A549 (cell line): ENCODE data around the gene RAP2B. TPM values are rescaled to one million over a fixed set of nuclear protein-coding genes. Genes with fewer than 3 reads are reported as not detected.

Source experiments
- ATAC-seq, 2 experiments: fragments of 200-7000 bp in 1 of 2; fragments of >200 bp in 1 of 2; cut with Nextera tagmentation in 1 of 2; cut with Tn5 transposase in 1 of 2; 3 replicates each; pipeline versions ENCODE4 v1.8.0 to v1.9.1; 2018 to 2020; ENCODE audit warnings: mild to moderate bottlenecking in 1 of 2, moderate library complexity in 1 of 2
- CTCF ChIA-PET: fragments of 300-600 bp; sonication (Branson Sonifier 250); formaldehyde crosslinking; extraction: SDS; loops from one replicate; lab custom pipeline; 2021; ENCODE audit warnings: antibody characterized with exemption, inconsistent platforms; lab: Yijun Ruan, JAX
- POLR2A ChIA-PET: fragments of 350-600 bp; formaldehyde crosslinking; extraction: SDS; loops from one replicate; lab custom pipeline; 2021; ENCODE audit warnings: antibody characterized with exemption, inconsistent platforms; lab: Yijun Ruan, JAX
- DNase-seq, 2 experiments: peaks; one replicate each; pipeline versions ENCODE4 v3.0.0 to v3.0.0-alpha.2; 2011 to 2016; ENCODE audit warnings: low read depth in 1 of 2, low spot score in 1 of 2
- FAIRE-seq: peaks from 2 replicates; lab custom pipeline; 2011; peaks lifted over from hg19 to GRCh38; lab: Jason Lieb, UNC
- H3K27ac ChIP-seq, 2 experiments: fragments of >200 bp; sonication (Bioruptor Twin); formaldehyde crosslinking; 3 replicates each; pipeline ENCODE4 v1.5.1; 2016 to 2017
- H3K4me1 ChIP-seq: fragments of >200 bp; sonication (Bioruptor Twin); formaldehyde crosslinking; 3 replicates; pipeline ENCODE4 v1.6.1; 2016
- H3K4me2 ChIP-seq: fragments of >200 bp; sonication (Bioruptor Twin); formaldehyde crosslinking; 3 replicates; pipeline ENCODE4 v1.6.1; 2016
- H3K4me3 ChIP-seq: fragments of >200 bp; sonication (Bioruptor Twin); formaldehyde crosslinking; 3 replicates; pipeline ENCODE4 v1.5.1; 2016
- H3K9me3 ChIP-seq: fragments of >200 bp; sonication (Bioruptor Twin); formaldehyde crosslinking; 3 replicates; pipeline ENCODE4 v1.6.1; 2016
- BHLHE40 ChIP-seq: IDR thresholded peaks from 2 replicates; pipeline ENCODE4 v1.6.1; 2012; ENCODE audit warnings: low read depth, low read length, inconsistent platforms
- CEBPB ChIP-seq, 2 experiments: fragments of >200 bp in 1 of 2; sonication (Bioruptor Twin) in 1 of 2; formaldehyde crosslinking in 1 of 2; IDR thresholded peaks; 2 replicates each; pipeline ENCODE4 v1.6.1; 2012 to 2016
- CHD4 ChIP-seq: fragments of 200-600 bp; sonication (generic); IDR thresholded peaks from 2 replicates; pipeline ENCODE4 v1.6.1; 2016; ENCODE audit warnings: antibody characterized with exemption, mild to moderate bottlenecking, borderline replicate concordance
- EP300 ChIP-seq, 2 experiments: fragments of >200 bp; sonication (Bioruptor Twin); formaldehyde crosslinking; IDR thresholded peaks; 2 replicates in 1 of 2; 3 replicates in 1 of 2; pipeline ENCODE4 v1.6.1; 2016 to 2017
- FOSL2 ChIP-seq, 2 experiments: fragments of 450-650 bp in 1 of 2; fragments of >200 bp in 1 of 2; sonication (Bioruptor Twin) in 1 of 2; formaldehyde crosslinking; IDR thresholded peaks; 2 replicates each; pipeline versions ENCODE4 v1.5.0 to v1.6.1; 2016 to 2020; ENCODE audit warnings: mild to moderate bottlenecking in 1 of 2, moderate library complexity in 1 of 2
- FOXS1 ChIP-seq: fragments of 250-450 bp; sonication (Bioruptor Pico); IDR thresholded peaks from 2 replicates; pipeline ENCODE4 v1.5.0; 2020; ENCODE audit warnings: mild to moderate bottlenecking, moderate library complexity
- HDAC2 ChIP-seq: fragments of 200-600 bp; sonication (generic); IDR thresholded peaks from 2 replicates; pipeline ENCODE4 v1.6.1; 2016
- JUNB ChIP-seq: fragments of >200 bp; sonication (Bioruptor Twin); formaldehyde crosslinking; IDR thresholded peaks from 2 replicates; pipeline ENCODE4 v1.6.1; 2016
- KDM5A ChIP-seq: fragments of 200-600 bp; sonication (generic); IDR thresholded peaks from 2 replicates; pipeline ENCODE4 v1.6.1; 2016; ENCODE audit warnings: antibody characterized with exemption, mild to moderate bottlenecking
- MAFK ChIP-seq: fragments of 450-650 bp; IDR thresholded peaks from 2 replicates; pipeline ENCODE4 v1.6.1; 2014; ENCODE audit not compliant: partially characterized antibody
- NPAS2 ChIP-seq: fragments of 250-450 bp; sonication (Bioruptor Pico); IDR thresholded peaks from 2 replicates; pipeline ENCODE4 v1.8.0; 2022; ENCODE audit warnings: mild to moderate bottlenecking, moderate library complexity, borderline replicate concordance
- PHF8 ChIP-seq: fragments of 200-600 bp; sonication (generic); IDR thresholded peaks from 2 replicates; pipeline ENCODE4 v1.6.1; 2016; ENCODE audit warnings: low read depth, mild to moderate bottlenecking, antibody characterized with exemption, moderate library complexity, borderline replicate concordance
- POLR2AphosphoS2 ChIP-seq: conservative IDR thresholded peaks from 2 replicates; pipeline ENCODE4 v1.6.1; 2012; ENCODE audit warnings: low read length, improper control_type of control experiment, inconsistent platforms
- RCOR1 ChIP-seq: fragments of 150-350 bp; IDR thresholded peaks from 2 replicates; pipeline ENCODE4 v1.6.1; 2014; ENCODE audit warnings: antibody characterized with exemption, low read length, low read depth
- RNF2 ChIP-seq: fragments of 200-600 bp; sonication (generic); IDR thresholded peaks from 2 replicates; pipeline ENCODE4 v1.6.1; 2016; ENCODE audit warnings: low read depth, mild to moderate bottlenecking, antibody characterized with exemption, moderate library complexity, borderline replicate concordance
- WGBS: methylation state at CpG from one replicate; pipeline ENCODE4 v1.1.6; 2017; ENCODE audit errors: missing lambda C conversion rate; 5-methylcytosine and 5-hydroxymethylcytosine counted together
- polyA plus RNA-seq, 4 experiments: library from polyadenylated mRNA; depleted of rRNA in 3 of 4; stranded (reverse); fragments of >200 nt; fragmentation: RNase III in 1 of 4; extraction: RNeasy Plus Mini Kit Qiagen cat#74134 plus additional on column Dnase treatment in 1 of 4; gene quantifications; 2 replicates in 3 of 4; 3 replicates in 1 of 4; pipeline ENCODE4 v1.2.3, GENCODE V29; 2011 to 2017
- TF ChIP-seq, protein P1 (sequence below): fragments of 450-650 bp; IDR thresholded peaks from 2 replicates; pipeline ENCODE4 v1.6.1; 2014; ENCODE audit warnings: antibody characterized with exemption
- TF ChIP-seq, protein P2 (sequence below): fragments of 200-600 bp; sonication (generic); IDR thresholded peaks from 2 replicates; pipeline ENCODE4 v1.6.1; 2016; ENCODE audit warnings: antibody characterized with exemption, mild to moderate bottlenecking, moderate library complexity
- TF ChIP-seq, protein P3 (sequence below): IDR thresholded peaks from 2 replicates; pipeline ENCODE4 v1.6.1; 2012
- TF ChIP-seq, protein P4 (sequence below): fragments of >200 bp; sonication (Bioruptor Twin); formaldehyde crosslinking; IDR thresholded peaks from 3 replicates; pipeline ENCODE4 v1.5.1; 2016
- TF ChIP-seq, protein P5 (sequence below): fragments of 250-450 bp; sonication (Bioruptor Pico); IDR thresholded peaks from 2 replicates; pipeline ENCODE4 v1.5.0; 2020; ENCODE audit warnings: low read depth, mild to moderate bottlenecking, moderate library complexity

Gene RAP2B
- polyA plus RNA-seq, 2 of the 4 experiments (the other 2 are of a cell fraction): 5.6 to 6.7 TPM

DNA sequence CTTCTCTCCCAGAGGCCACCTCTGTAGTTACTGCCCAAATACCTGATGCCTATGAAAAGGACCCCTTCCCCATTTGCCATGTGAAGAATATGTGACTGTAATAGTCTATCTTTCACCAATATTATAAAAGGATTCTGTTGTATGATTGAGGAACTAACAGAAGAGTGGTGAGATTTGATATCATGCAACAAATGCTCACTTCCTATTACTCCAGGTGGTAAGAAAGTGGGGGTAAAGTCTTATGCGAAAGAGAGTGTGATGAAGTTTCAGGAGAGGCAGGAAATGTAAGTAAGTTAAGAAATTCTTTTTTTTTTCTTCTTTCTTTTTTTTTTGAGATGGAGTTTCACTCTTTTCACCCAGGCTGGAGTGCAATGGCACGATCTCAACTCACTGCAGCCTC, 24.4 kb upstream of the RAP2B start:
- ATAC-seq: no peak
- CTCF ChIA-PET: no interaction called here
- no peak overlapping the region for H3K4me3 ChIP-seq
- no peak for FAIRE-seq
- H3K9me3 ChIP-seq: no peaks in the 10 kb centered on the region
- POLR2A ChIA-PET: interaction anchor here (8.6 kb wide), 1 partner anchor 23 kb away, joined by 92 read pairs; the partner anchor contains the start of gene RAP2B
- H3K27ac ChIP-seq: peak overlapping the region; percentile 85 to 93
- DNase-seq: no peak
- H3K4me2 ChIP-seq: peak overlapping the region; percentile 64; the same call in 2 of the 3 replicates
- 83% methylated on average over 2 of the region's 2 CpGs for WGBS
- TF ChIP-seq, protein P1, sequence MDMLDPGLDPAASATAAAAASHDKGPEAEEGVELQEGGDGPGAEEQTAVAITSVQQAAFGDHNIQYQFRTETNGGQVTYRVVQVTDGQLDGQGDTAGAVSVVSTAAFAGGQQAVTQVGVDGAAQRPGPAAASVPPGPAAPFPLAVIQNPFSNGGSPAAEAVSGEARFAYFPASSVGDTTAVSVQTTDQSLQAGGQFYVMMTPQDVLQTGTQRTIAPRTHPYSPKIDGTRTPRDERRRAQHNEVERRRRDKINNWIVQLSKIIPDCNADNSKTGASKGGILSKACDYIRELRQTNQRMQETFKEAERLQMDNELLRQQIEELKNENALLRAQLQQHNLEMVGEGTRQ: no peak
- no peak for TF ChIP-seq POLR2AphosphoS2
- no peak for TF ChIP-seq EP300 (IDR thresholded peaks at IDR 0.05)
- TF ChIP-seq JUNB: no peak
- no peak for TF ChIP-seq RNF2
- no peak for TF ChIP-seq KDM5A
- no peak for TF ChIP-seq CEBPB (IDR thresholded peaks at IDR 0.05)
- TF ChIP-seq MAFK: no peak
- TF ChIP-seq HDAC2: no peak
- TF ChIP-seq, protein P2, sequence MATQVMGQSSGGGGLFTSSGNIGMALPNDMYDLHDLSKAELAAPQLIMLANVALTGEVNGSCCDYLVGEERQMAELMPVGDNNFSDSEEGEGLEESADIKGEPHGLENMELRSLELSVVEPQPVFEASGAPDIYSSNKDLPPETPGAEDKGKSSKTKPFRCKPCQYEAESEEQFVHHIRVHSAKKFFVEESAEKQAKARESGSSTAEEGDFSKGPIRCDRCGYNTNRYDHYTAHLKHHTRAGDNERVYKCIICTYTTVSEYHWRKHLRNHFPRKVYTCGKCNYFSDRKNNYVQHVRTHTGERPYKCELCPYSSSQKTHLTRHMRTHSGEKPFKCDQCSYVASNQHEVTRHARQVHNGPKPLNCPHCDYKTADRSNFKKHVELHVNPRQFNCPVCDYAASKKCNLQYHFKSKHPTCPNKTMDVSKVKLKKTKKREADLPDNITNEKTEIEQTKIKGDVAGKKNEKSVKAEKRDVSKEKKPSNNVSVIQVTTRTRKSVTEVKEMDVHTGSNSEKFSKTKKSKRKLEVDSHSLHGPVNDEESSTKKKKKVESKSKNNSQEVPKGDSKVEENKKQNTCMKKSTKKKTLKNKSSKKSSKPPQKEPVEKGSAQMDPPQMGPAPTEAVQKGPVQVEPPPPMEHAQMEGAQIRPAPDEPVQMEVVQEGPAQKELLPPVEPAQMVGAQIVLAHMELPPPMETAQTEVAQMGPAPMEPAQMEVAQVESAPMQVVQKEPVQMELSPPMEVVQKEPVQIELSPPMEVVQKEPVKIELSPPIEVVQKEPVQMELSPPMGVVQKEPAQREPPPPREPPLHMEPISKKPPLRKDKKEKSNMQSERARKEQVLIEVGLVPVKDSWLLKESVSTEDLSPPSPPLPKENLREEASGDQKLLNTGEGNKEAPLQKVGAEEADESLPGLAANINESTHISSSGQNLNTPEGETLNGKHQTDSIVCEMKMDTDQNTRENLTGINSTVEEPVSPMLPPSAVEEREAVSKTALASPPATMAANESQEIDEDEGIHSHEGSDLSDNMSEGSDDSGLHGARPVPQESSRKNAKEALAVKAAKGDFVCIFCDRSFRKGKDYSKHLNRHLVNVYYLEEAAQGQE: no peak
- TF ChIP-seq FOSL2 (IDR thresholded peaks at IDR 0.05): no peak
- no peak for TF ChIP-seq FOSL2 (CRISPR knock-in tag; IDR thresholded peaks at IDR 0.05)
- TF ChIP-seq NPAS2 (CRISPR knock-in tag): no peak
- no peak for TF ChIP-seq BHLHE40
- no peak for TF ChIP-seq CHD4
- TF ChIP-seq PHF8: no peak
- TF ChIP-seq RCOR1: no peak
- TF ChIP-seq, protein P3, sequence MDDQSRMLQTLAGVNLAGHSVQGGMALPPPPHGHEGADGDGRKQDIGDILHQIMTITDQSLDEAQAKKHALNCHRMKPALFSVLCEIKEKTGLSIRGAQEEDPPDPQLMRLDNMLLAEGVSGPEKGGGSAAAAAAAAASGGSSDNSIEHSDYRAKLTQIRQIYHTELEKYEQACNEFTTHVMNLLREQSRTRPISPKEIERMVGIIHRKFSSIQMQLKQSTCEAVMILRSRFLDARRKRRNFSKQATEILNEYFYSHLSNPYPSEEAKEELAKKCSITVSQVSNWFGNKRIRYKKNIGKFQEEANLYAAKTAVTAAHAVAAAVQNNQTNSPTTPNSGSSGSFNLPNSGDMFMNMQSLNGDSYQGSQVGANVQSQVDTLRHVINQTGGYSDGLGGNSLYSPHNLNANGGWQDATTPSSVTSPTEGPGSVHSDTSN: no peak
- TF ChIP-seq FOXS1 (CRISPR knock-in tag): no peak
- TF ChIP-seq, protein P4, sequence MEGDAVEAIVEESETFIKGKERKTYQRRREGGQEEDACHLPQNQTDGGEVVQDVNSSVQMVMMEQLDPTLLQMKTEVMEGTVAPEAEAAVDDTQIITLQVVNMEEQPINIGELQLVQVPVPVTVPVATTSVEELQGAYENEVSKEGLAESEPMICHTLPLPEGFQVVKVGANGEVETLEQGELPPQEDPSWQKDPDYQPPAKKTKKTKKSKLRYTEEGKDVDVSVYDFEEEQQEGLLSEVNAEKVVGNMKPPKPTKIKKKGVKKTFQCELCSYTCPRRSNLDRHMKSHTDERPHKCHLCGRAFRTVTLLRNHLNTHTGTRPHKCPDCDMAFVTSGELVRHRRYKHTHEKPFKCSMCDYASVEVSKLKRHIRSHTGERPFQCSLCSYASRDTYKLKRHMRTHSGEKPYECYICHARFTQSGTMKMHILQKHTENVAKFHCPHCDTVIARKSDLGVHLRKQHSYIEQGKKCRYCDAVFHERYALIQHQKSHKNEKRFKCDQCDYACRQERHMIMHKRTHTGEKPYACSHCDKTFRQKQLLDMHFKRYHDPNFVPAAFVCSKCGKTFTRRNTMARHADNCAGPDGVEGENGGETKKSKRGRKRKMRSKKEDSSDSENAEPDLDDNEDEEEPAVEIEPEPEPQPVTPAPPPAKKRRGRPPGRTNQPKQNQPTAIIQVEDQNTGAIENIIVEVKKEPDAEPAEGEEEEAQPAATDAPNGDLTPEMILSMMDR: no peak
- TF ChIP-seq, protein P5, sequence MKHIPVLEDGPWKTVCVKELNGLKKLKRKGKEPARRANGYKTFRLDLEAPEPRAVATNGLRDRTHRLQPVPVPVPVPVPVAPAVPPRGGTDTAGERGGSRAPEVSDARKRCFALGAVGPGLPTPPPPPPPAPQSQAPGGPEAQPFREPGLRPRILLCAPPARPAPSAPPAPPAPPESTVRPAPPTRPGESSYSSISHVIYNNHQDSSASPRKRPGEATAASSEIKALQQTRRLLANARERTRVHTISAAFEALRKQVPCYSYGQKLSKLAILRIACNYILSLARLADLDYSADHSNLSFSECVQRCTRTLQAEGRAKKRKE (CRISPR knock-in tag): no peak
- peaks cover 49% of the 10 kb centered on the region for H3K4me1 ChIP-seq
